GM19372 (cell line): ENCODE data around the gene MIER3.

Experiments
- ATAC-seq: cut with Tn5 transposase; IDR thresholded peaks from one replicate; pipeline ENCODE4 v1.9.1; 2021; ENCODE audit warnings: mild to moderate bottlenecking, low read depth, moderate library complexity; ENCODE audit not compliant: unreplicated experiment

Gene MIER3

GRCh38 chr5:56900858-56901578, 50.9 kb downstream of the MIER3 start:
- ATAC-seq: no peak

- ATAC-seq: no peak
Observed at GRCh38 chr5:56900395-56900794, 51.5 kb downstream of the MIER3 start.

GRCh38 chr5:56898213-56898612, 53.7 kb downstream of the MIER3 start:
- no peak for ATAC-seq

GRCh38 chr5:56896763-56897162, 55.2 kb downstream of the MIER3 start:
- no peak for ATAC-seq

- ATAC-seq: no peak
Observed at GRCh38 chr5:56893251-56893951, 58.5 kb downstream of the MIER3 start.

GRCh38 chr5:56881571-56881970, 70.4 kb downstream of the MIER3 start:
- ATAC-seq: no peak

- ATAC-seq: no peak
Observed at GRCh38 chr5:56876327-56876726, 75.6 kb downstream of the MIER3 start.

GRCh38 chr5:56873056-56873455, 78.9 kb downstream of the MIER3 start:
- ATAC-seq: no peak

GRCh38 chr5:56871777-56872176, 80.1 kb downstream of the MIER3 start:
- ATAC-seq: no peak
